Endothelial cell of umbilical vein (primary cell): Measurements from ENCODE around the gene PIWIL4. TPM values are rescaled to one million over a fixed set of nuclear protein-coding genes. Genes with fewer than 3 reads are reported as not detected.
A peak's percentile ranks its signal among the peaks of the same experiment; 100 is the strongest.

Source experiments
- BruUV-seq: library from RNA; stranded (reverse); fragments of 400-500 nt; replicated peaks from 2 replicates; lab custom pipeline; 2021; lab: Mats Ljungman, UMichigan
- CTCF ChIA-PET: fragments of 300-600, 350-600 bp; sonication (Branson Sonifier 250); formaldehyde crosslinking; loops from one replicate; lab custom pipeline; 2021; ENCODE audit warnings: antibody characterized with exemption, inconsistent platforms; lab: Charles Lee
- POLR2A ChIA-PET: fragments of 300-600, 350-600 bp; sonication (Branson Sonifier 250); formaldehyde crosslinking; loops from one replicate; lab custom pipeline; 2021; ENCODE audit warnings: antibody characterized with exemption, inconsistent platforms; lab: Charles Lee
- DNase-seq: peaks from one replicate; pipeline ENCODE4 v3.0.0-alpha.2; 2011; ENCODE audit warnings: low read depth, low spot score
- FAIRE-seq: peaks from 2 replicates; lab custom pipeline; 2011; peaks lifted over from hg19 to GRCh38; lab: Jason Lieb, UNC
- H2AFZ ChIP-seq: 2 replicates; pipeline ENCODE4 v1.6.0; 2012; ENCODE audit warnings: low read depth, low read length, control low read depth, inconsistent platforms
- H3K27ac ChIP-seq: 2 replicates; pipeline ENCODE4 v1.5.1; 2011; ENCODE audit warnings: low read depth, mild to moderate bottlenecking, control low read depth, low read length, moderate library complexity; ENCODE audit not compliant: insufficient read depth
- H3K27me3 ChIP-seq, 2 experiments: 2 replicates each; pipeline versions ENCODE4 v1.6.0 to v1.6.1; 2011; ENCODE audit warnings: low read length in 2 of 2, mixed read lengths in 1 of 2; ENCODE audit not compliant: control insufficient read depth in 2 of 2, insufficient read depth in 2 of 2
- H3K36me3 ChIP-seq, 2 experiments: 2 replicates in 1 of 2; 3 replicates in 1 of 2; pipeline ENCODE4 v1.5.1; 2011; ENCODE audit warnings: low read length in 2 of 2, mild to moderate bottlenecking in 1 of 2, moderate library complexity in 1 of 2; ENCODE audit not compliant: control insufficient read depth in 2 of 2, insufficient read depth in 2 of 2; ENCODE audit errors: extremely low read depth in 1 of 2
- H3K4me1 ChIP-seq: 3 replicates; pipeline ENCODE4 v1.5.1; 2011; ENCODE audit warnings: mild to moderate bottlenecking, low read length; ENCODE audit not compliant: control insufficient read depth, insufficient read depth; ENCODE audit errors: extremely low read depth
- H3K4me2 ChIP-seq: 2 replicates; pipeline ENCODE4 v1.6.1; 2011; ENCODE audit warnings: low read length, control low read depth, mixed read lengths; ENCODE audit not compliant: insufficient read depth
- H3K4me3 ChIP-seq, 3 experiments: fragments of 200-600 bp in 1 of 3; sonication (generic), shearing (Covaris generic) in 1 of 3; replicated peaks in 1 of 3; 2 replicates each; pipeline ENCODE4 v1.5.1; 2011 to 2016; ENCODE audit warnings: control low read depth in 3 of 3, low read length in 3 of 3, mild to moderate bottlenecking in 2 of 3, inconsistent platforms in 1 of 3, low read depth in 1 of 3, moderate library complexity in 1 of 3; ENCODE audit not compliant: insufficient read depth in 1 of 3
- H3K79me2 ChIP-seq: 2 replicates; pipeline ENCODE4 v1.6.0; 2012; ENCODE audit warnings: low read length, inconsistent platforms; ENCODE audit not compliant: control insufficient read depth, insufficient read depth
- H3K9ac ChIP-seq: replicated peaks from 2 replicates; pipeline ENCODE3; 2011; ENCODE audit warnings: low read length, control low read depth; ENCODE audit not compliant: insufficient read depth; ENCODE audit errors: extremely low read depth
- H3K9me1 ChIP-seq: replicated peaks from 3 replicates; pipeline ENCODE4 v1.6.0; 2011; ENCODE audit warnings: mild to moderate bottlenecking, low read length; ENCODE audit not compliant: control insufficient read depth, insufficient read depth; ENCODE audit errors: extremely low read depth
- H3K9me3 ChIP-seq: replicated peaks from 2 replicates; pipeline ENCODE4 v1.5.1; 2012; ENCODE audit warnings: low read length, inconsistent platforms; ENCODE audit not compliant: control insufficient read depth, insufficient read depth
- H4K20me1 ChIP-seq: replicated peaks from 2 replicates; pipeline ENCODE3; 2011; ENCODE audit warnings: mild to moderate bottlenecking, low read length; ENCODE audit not compliant: control insufficient read depth, insufficient read depth; ENCODE audit errors: extremely low read depth
- EZH2 ChIP-seq: IDR thresholded peaks from 2 replicates; pipeline ENCODE4 v1.6.1; 2012; ENCODE audit warnings: borderline replicate concordance, low read depth, mild to moderate bottlenecking, moderate library complexity, low read length, inconsistent platforms; ENCODE audit not compliant: severe bottlenecking
- GATA2 ChIP-seq: IDR thresholded peaks from 2 replicates; pipeline ENCODE4 v1.7.0; 2011; ENCODE audit warnings: low read depth, mild to moderate bottlenecking, moderate library complexity, mixed read lengths, low read length; ENCODE audit not compliant: insufficient read length, insufficient read depth
- JUN ChIP-seq: IDR thresholded peaks from 2 replicates; pipeline ENCODE4 v1.6.1; 2011; ENCODE audit warnings: borderline replicate concordance, low read depth; ENCODE audit not compliant: insufficient read length, insufficient read depth
- MAX ChIP-seq: IDR thresholded peaks from 2 replicates; pipeline ENCODE4 v1.6.1; 2011; ENCODE audit not compliant: insufficient read depth, insufficient read length
- dilution Hi-C: fragments of 300-500 bp; cut with MboI; formaldehyde crosslinking; loops from one replicate; pipeline ENCODE4 v1.15.0; 2019; ENCODE audit warnings: low sequenced_read_pairs; ENCODE audit not compliant: extremely low pct_ligation_motif_present
- intact Hi-C: fragments of 100-400 bp; cut with micrococcal nuclease; formaldehyde crosslinking; loops from one replicate; pipeline ENCODE4 v1.10.0; 2022
- polyA plus RNA-seq, 4 experiments: library from polyadenylated mRNA; depleted of rRNA in 3 of 4; stranded (reverse) in 3 of 4; unstranded in 1 of 4; fragments of >200 nt; gene quantifications; 2 replicates each; pipeline versions ENCODE4 v1.2.1 to v1.2.3, GENCODE V29; 2011 to 2012; ENCODE audit warnings: missing spikeins in 1 of 4
- total RNA-seq: library from RNA; stranded (reverse); gene quantifications from 2 replicates; pipeline ENCODE4 v1.2.3, GENCODE V29; 2021

PIWIL4 gene
- total and polyA plus RNA-seq, 2 donors (not counting 3 experiments of a cell fraction or from before 2014, with no cell fraction given), result 0.55 to 0.64 TPM

GRCh38 chr11:94525546-94526324 lies 41.4 kb upstream of the PIWIL4 start:
- intact Hi-C loops, result no loop called here
- Histone ChIP-seq H4K20me1 (no peaks in the 10 kb centered on the region), H3K27me3 (peaks cover 0 to 3% of the 10 kb centered on the region in 2 experiments), H2AFZ (peak overlapping the region; percentile 46), H3K4me3 (no peak overlapping the region), H3K9ac (no peak overlapping the region), H3K9me3 (no peaks in the 10 kb centered on the region), H3K36me3 (no peaks in the 10 kb centered on the region), H3K4me2 (no peak overlapping the region), H3K27ac (no peak overlapping the region), H3K79me2 (no peaks in the 10 kb centered on the region), H3K4me1 (no peaks in the 10 kb centered on the region), H3K9me1 (no peaks in the 10 kb centered on the region)
- DNase-seq (peak; percentile 68), FAIRE-seq (peak; percentile 76)
- BruUV-seq, result no TSS peak
- dilution Hi-C loops, result no loop called here
- CTCF ChIA-PET, result interaction anchor here (0.9 to 1.3 kb wide), 5 partner anchors 10 to 604 kb away, joined by 3 to 4 read pairs (median 3); partner anchors contain the start of gene C11orf97
- TF ChIP-seq EZH2 (no peak), MAX (no peak), GATA2 (no peak), JUN (no peak)
- POLR2A ChIA-PET, result no interaction called here
